Heart right ventricle (tissue), 16 donors: ENCODE data around the gene EIF2S3. TPM values are rescaled to one million over a fixed set of nuclear protein-coding genes. Genes with fewer than 3 reads are reported as not detected.

Experiments
- ATAC-seq, 8 donors: fragments of 200-7000 bp; cut with Tn5 transposase; one replicate each; pipeline ENCODE4 v1.9.1; 2020; ENCODE audit warnings: mild to moderate bottlenecking in 8 of 8, moderate library complexity in 8 of 8, moderate number of reproducible peaks in 1 of 8
- DNase-seq, 2 donors: peaks; one replicate each; pipeline ENCODE4 v3.0.0-alpha.2; 2020
- H3K27ac ChIP-seq, 10 donors: fragments of 200-600 bp; sonication (generic) in 2 of 10; one replicate each; pipeline versions ENCODE4 v1.5.0 to v1.8.0; 2020 to 2022; ENCODE audit warnings: mild to moderate bottlenecking in 3 of 10
- H3K27me3 ChIP-seq, 7 donors: fragments of 200-600 bp; one replicate each; pipeline ENCODE4 v1.8.0; 2021 to 2022; ENCODE audit warnings: mild to moderate bottlenecking in 2 of 7
- H3K36me3 ChIP-seq, 9 donors: fragments of 200-600 bp; sonication (generic) in 1 of 9; one replicate each; pipeline versions ENCODE4 v1.5.0 to v1.8.0; 2020 to 2022; ENCODE audit warnings: mild to moderate bottlenecking in 2 of 9
- H3K4me1 ChIP-seq, 9 donors: fragments of 200-600 bp; sonication (generic) in 1 of 9; one replicate each; pipeline versions ENCODE4 v1.5.0 to v1.8.0; 2020 to 2022; ENCODE audit warnings: mild to moderate bottlenecking in 4 of 9
- H3K4me3 ChIP-seq, 10 donors: fragments of 200-600 bp; sonication (generic) in 2 of 10; one replicate each; pipeline versions ENCODE4 v1.5.0 to v1.8.0; 2020 to 2022; ENCODE audit warnings: mild to moderate bottlenecking in 7 of 10, moderate library complexity in 2 of 10
- H3K9me3 ChIP-seq, 11 donors: fragments of 200-600 bp in 10 of 11; sonication (generic) in 2 of 11; one replicate each; pipeline versions ENCODE4 v1.5.0 to v1.8.0; 2013 to 2022; ENCODE audit warnings: mild to moderate bottlenecking in 2 of 11, control low read depth in 1 of 11, moderate library complexity in 1 of 11
- WGBS, 2 donors: extraction: QIAGEN DNeasy Blood & Tissue Kit; methylation state at CpG; one replicate each; pipeline ENCODE4 v1.1.7; 2013; ENCODE audit warnings: inconsistent platforms in 1 of 2; 5-methylcytosine and 5-hydroxymethylcytosine counted together
- intact Hi-C, 10 donors: fragments of 100-400 bp; cut with DNase I; formaldehyde crosslinking; loops; one replicate each; pipeline versions ENCODE4 v1.11.1 to v1.14.2; 2022
- polyA plus RNA-seq, 2 donors: library from polyadenylated mRNA; stranded (reverse); fragments of 200-250 nt; gene quantifications; one replicate each; pipeline ENCODE4 v1.2.3, GENCODE V29; 2013
- total RNA-seq, 10 donors: library from RNA; stranded (reverse); fragmentation: NEBNext Ultra II Directional in 3 of 10; extraction: Animal tissue kit (Norgen Biotek cat#: 25700) in 3 of 10; gene quantifications; one replicate each; pipeline versions ENCODE4 v1.2.1 to v1.2.4, GENCODE V29; 2021 to 2023
- TF ChIP-seq, protein P1 (sequence below), 9 donors: fragments of 200-600 bp; sonication (generic) in 2 of 9; IDR thresholded peaks; one replicate each; pipeline versions ENCODE4 v1.5.0 to v1.8.0; 2021 to 2022; ENCODE audit warnings: antibody characterized with exemption in 9 of 9, mild to moderate bottlenecking in 5 of 9, moderate library complexity in 1 of 9
- donor health status: Arrhythmogenic right ventricular cardiomyopathy.
- donor health status: ischemic (EF 13 %, LVEDD 7.1; RV severe dilation, severe dysfunction).
- donor health status: healthy with polysubstance abuse.
- donor health status: DM: no; HTN: yes; CAD: no.
- donor health status: DM: no; HTN: no; CAD: no.
- donor health status: ischemic (EF 25% LVEDD 6.9; RV normal size, moderate dysfunction).
- donor health status: ischemic (EF 25% LVEDD 5.7; RV mildly dilated, moderate dysfunction).
- donor health status: healthy.
- donor health status: DM: yes; HTN: yes; CAD: no.
- donor health status: Ischemic cardiomyopathy.
- donor health status: ischemic (EF 35%, LVEDD 5.7; RV mildly dilated, moderate dysfunction).
- donor health status: nonischemic (EF 11% LVEDD 7.7; RV severe dilation, severe dysfunction).
- donor health status: DM: yes; HTN: yes; CAD: no.
- donor health status: PGD.
- donor health status: ischemic (EF 29% LVEDD 5.4; RV normal size, mild dysfunction).
- donor health status: nonischemic (EF 23%, LVEDD 6.1; RV moderate dilation, normal function).

The EIF2S3 gene
- total and polyA plus RNA-seq, 12 donors: 28.4 to 104 (median 76.5) TPM

DNA sequence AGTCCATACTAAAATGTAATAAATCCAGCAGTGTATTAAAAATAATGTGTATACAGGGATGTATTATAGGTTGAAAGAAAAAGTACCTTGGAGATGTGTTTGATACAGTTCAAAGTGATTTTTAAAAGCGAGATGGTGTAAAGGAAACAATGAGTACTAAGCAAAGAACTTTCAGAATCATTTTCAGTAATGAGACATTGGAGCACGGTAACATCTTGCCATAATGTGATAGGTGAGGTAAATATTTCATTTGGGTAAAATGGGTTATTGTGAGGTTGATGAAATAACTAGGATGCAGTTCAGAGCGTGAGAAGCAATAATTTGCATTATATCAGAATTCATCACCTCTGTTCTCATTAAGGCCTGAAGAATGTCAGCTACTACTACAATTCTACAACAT lies 25.9 kb downstream of the EIF2S3 start:
- ATAC-seq: no peak
- TF ChIP-seq, protein P1, sequence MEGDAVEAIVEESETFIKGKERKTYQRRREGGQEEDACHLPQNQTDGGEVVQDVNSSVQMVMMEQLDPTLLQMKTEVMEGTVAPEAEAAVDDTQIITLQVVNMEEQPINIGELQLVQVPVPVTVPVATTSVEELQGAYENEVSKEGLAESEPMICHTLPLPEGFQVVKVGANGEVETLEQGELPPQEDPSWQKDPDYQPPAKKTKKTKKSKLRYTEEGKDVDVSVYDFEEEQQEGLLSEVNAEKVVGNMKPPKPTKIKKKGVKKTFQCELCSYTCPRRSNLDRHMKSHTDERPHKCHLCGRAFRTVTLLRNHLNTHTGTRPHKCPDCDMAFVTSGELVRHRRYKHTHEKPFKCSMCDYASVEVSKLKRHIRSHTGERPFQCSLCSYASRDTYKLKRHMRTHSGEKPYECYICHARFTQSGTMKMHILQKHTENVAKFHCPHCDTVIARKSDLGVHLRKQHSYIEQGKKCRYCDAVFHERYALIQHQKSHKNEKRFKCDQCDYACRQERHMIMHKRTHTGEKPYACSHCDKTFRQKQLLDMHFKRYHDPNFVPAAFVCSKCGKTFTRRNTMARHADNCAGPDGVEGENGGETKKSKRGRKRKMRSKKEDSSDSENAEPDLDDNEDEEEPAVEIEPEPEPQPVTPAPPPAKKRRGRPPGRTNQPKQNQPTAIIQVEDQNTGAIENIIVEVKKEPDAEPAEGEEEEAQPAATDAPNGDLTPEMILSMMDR (IDR thresholded peaks at IDR 0.05): no peak
- no peak for DNase-seq
- Histone ChIP-seq H3K36me3 (peaks cover 0 to 32% (median 0%) of the 10 kb centered on the region in 9 donors), H3K27ac (no peak overlapping the region), H3K27me3 (peaks cover 0 to 15% (median 0%) of the 10 kb centered on the region in 7 donors), H3K4me1 (peaks cover 0 to 4% (median 0%) of the 10 kb centered on the region in 9 donors), H3K4me3 (no peak overlapping the region), H3K9me3 (no peaks in the 10 kb centered on the region)
- intact Hi-C loops: loop anchor here (2.0 to 10.0 kb wide), 4 partner anchors 54 to 164 kb away; no protein-coding TSS in a partner anchor
- 86 to 92% methylated on average over 3 of the region's 3 CpGs for WGBS, 2 donors

GRCh38 chrX:24081661-24082154 lies 27.0 kb downstream of the EIF2S3 start:
- H3K36me3 ChIP-seq: peaks cover 0 to 22% (median 0%) of the 10 kb centered on the region in 9 donors
- ATAC-seq: peak; percentile 50 to 78 (median 66)
- no peak overlapping the region for H3K27ac ChIP-seq
- H3K4me1 ChIP-seq: peaks cover 0 to 4% (median 0%) of the 10 kb centered on the region in 9 donors
- peak; percentile 32 to 47 for DNase-seq
- TF ChIP-seq, protein P1 (IDR thresholded peaks at IDR 0.05): peak; percentile 9 to 66 (median 46)
- H3K4me3 ChIP-seq: no peak overlapping the region
- intact Hi-C loops: loop anchor here (2.0 to 10.0 kb wide), 4 partner anchors 53 to 163 kb away; no protein-coding TSS in a partner anchor
- 15 to 16% methylated on average over 12 to 14 of the region's 14 CpGs for WGBS, 2 donors
- peaks cover 0 to 19% (median 0%) of the 10 kb centered on the region in 7 donors for H3K27me3 ChIP-seq
- no peaks in the 10 kb centered on the region for H3K9me3 ChIP-seq

DNA sequence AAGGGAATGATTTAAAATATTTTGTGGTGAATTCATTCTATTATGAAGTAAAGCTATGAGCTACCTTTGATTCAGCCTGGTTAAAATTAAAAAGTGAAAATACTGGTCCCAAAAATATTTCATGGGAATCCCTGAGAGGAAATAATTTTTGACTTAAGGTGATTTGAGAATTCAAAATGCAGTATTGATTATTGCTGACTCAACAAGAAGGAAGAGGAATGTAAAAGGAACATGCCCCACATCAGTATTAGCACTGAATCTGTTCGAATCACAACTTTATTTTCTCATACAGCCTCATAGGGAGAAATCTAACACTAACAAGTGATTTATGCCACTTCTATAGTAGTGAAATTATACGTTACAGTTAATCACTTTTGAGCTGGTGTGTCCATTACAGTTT lies 27.7 kb downstream of the EIF2S3 start:
- TF ChIP-seq, protein P1 (IDR thresholded peaks at IDR 0.05): no peak
- H3K27ac ChIP-seq: no peak overlapping the region
- WGBS, 2 donors: 82 to 91% methylated on average over 2 of the region's 2 CpGs
- DNase-seq (no peak), ATAC-seq (no peak)
- H3K4me1 ChIP-seq: peaks cover 0 to 4% (median 0%) of the 10 kb centered on the region in 9 donors
- H3K27me3 ChIP-seq: peaks cover 0 to 22% (median 0%) of the 10 kb centered on the region in 7 donors
- H3K9me3 ChIP-seq: no peaks in the 10 kb centered on the region
- peaks cover 0 to 15% (median 0%) of the 10 kb centered on the region in 9 donors for H3K36me3 ChIP-seq
- no peak overlapping the region for H3K4me3 ChIP-seq
- intact Hi-C loops: loop anchor here in 9 of 10 donors (5.0 to 10.0 kb wide), 3 partner anchors 52 to 162 kb away; no protein-coding TSS in a partner anchor

- no peaks in the 10 kb centered on the region for H3K9me3 ChIP-seq
- H3K27me3 ChIP-seq: peaks cover 0 to 27% (median 0%) of the 10 kb centered on the region in 7 donors
- H3K36me3 ChIP-seq: no peaks in the 10 kb centered on the region
- TF ChIP-seq, protein P1 (IDR thresholded peaks at IDR 0.05): no peak
- no peak overlapping the region for H3K27ac ChIP-seq
- peaks cover 0 to 4% (median 0%) of the 10 kb centered on the region in 9 donors for H3K4me1 ChIP-seq
- whole genome bisulfite sequencing, 2 donors: 78 to 91% methylated on average over 6 of the region's 6 CpGs
- H3K4me3 ChIP-seq: no peak overlapping the region
- no peak for DNase-seq
- ATAC-seq: no peak
- intact Hi-C loops: loop anchor here in 2 of 10 donors (10.0 kb wide), 2 partner anchors 50 to 160 kb away; no protein-coding TSS in a partner anchor
Observed at GRCh38 chrX:24085101-24085500, 30.3 kb downstream of the EIF2S3 start.
